GM21390 (cell line): ENCODE results near the gene PIK3C2G.
"Not testable (repeated sequence)": the region's sequence is repeated elsewhere in the genome, so short reads cannot be mapped to it uniquely, and the experiment has no call there.

ENCODE experiments used
- ATAC-seq: cut with Tn5 transposase; IDR thresholded peaks from one replicate; pipeline ENCODE4 v1.9.1; 2021; ENCODE audit not compliant: unreplicated experiment

Gene PIK3C2G

GRCh38 chr12:18468246-18469075, 207.1 kb downstream of the PIK3C2G start:
- no peak for ATAC-seq

- ATAC-seq = no peak
These were observed 208.9 kb downstream of the PIK3C2G start for GRCh38 chr12:18470251-18470650.

- no peak for ATAC-seq
These were observed 211.0 kb downstream of the PIK3C2G start for GRCh38 chr12:18472304-18472703.

- ATAC-seq = no peak
These were observed 211.5 kb downstream of the PIK3C2G start for GRCh38 chr12:18472806-18473205.

- ATAC-seq = no peak
These were observed 215.5 kb downstream of the PIK3C2G start for GRCh38 chr12:18476861-18477260.

GRCh38 chr12:18479256-18479655, 217.9 kb downstream of the PIK3C2G start:
- ATAC-seq = no peak

- no peak for ATAC-seq
These were observed 221.3 kb downstream of the PIK3C2G start for GRCh38 chr12:18482601-18483120.

- no peak for ATAC-seq
These were observed 222.5 kb downstream of the PIK3C2G start for GRCh38 chr12:18483698-18484325.

- no peak for ATAC-seq
These were observed 224.7 kb downstream of the PIK3C2G start for GRCh38 chr12:18486036-18486435.

GRCh38 chr12:18487509-18487908, 226.2 kb downstream of the PIK3C2G start:
- ATAC-seq = no peak

- no peak for ATAC-seq
These were observed 231.2 kb downstream of the PIK3C2G start for GRCh38 chr12:18492372-18493025.

- ATAC-seq = no peak
These were observed 234.8 kb downstream of the PIK3C2G start for GRCh38 chr12:18496156-18496555.

- ATAC-seq = not testable (repeated sequence)
These were observed 238.8 kb downstream of the PIK3C2G start for GRCh38 chr12:18500160-18500574.

GRCh38 chr12:18500736-18501135, 239.4 kb downstream of the PIK3C2G start:
- not testable (repeated sequence) for ATAC-seq

GRCh38 chr12:18502422-18502968, 241.2 kb downstream of the PIK3C2G start:
- no peak for ATAC-seq

- ATAC-seq = no peak
These were observed 260.1 kb downstream of the PIK3C2G start for GRCh38 chr12:18521461-18521860.

- ATAC-seq = no peak
These were observed 261.5 kb downstream of the PIK3C2G start for GRCh38 chr12:18522806-18523205.

GRCh38 chr12:18542497-18542896, 281.2 kb downstream of the PIK3C2G start:
- ATAC-seq = not testable (repeated sequence)

GRCh38 chr12:18546399-18546798, 285.1 kb downstream of the PIK3C2G start:
- ATAC-seq = no peak

GRCh38 chr12:18549598-18549997, 288.3 kb downstream of the PIK3C2G start:
- no peak for ATAC-seq

- no peak for ATAC-seq
These were observed 289.8 kb downstream of the PIK3C2G start for GRCh38 chr12:18551106-18551505.
